PC-9 (cell line): ENCODE results near the gene USP13. TPM values are rescaled to one million over a fixed set of nuclear protein-coding genes. Genes with fewer than 3 reads are reported as not detected.

Source experiments
- BruUV-seq: library from RNA; stranded (reverse); fragments of 400-500 nt; replicated peaks from 2 replicates; lab custom pipeline; 2021; lab: Mats Ljungman, UMichigan
- CTCF ChIA-PET: fragments of 300-600 bp; sonication (Branson Sonifier 250); formaldehyde crosslinking; loops from one replicate; lab custom pipeline; 2022; ENCODE audit warnings: antibody characterized with exemption; lab: Charles Lee
- POLR2A ChIA-PET: fragments of 300-600 bp; sonication (Branson Sonifier 250); formaldehyde crosslinking; loops from one replicate; lab custom pipeline; 2022; ENCODE audit warnings: antibody characterized with exemption; ENCODE audit not compliant: unreplicated experiment; lab: Charles Lee
- DNase-seq, 2 experiments: peaks; one replicate each; pipeline versions ENCODE4 v3.0.0 to v3.0.0-alpha.2; 2015 to 2022; ENCODE audit warnings: mixed read lengths in 1 of 2
- H2AFZ ChIP-seq: fragments of 200-600 bp; sonication (generic); 2 replicates; pipeline ENCODE4 v1.8.1; 2017; ENCODE audit warnings: antibody characterized with exemption
- H3F3A ChIP-seq: fragments of 200-600 bp; sonication (generic); 2 replicates; pipeline ENCODE4 v1.8.1; 2017; ENCODE audit warnings: antibody characterized with exemption, mild to moderate bottlenecking, low read depth; ENCODE audit not compliant: insufficient read depth
- H3K27ac ChIP-seq: fragments of 200-600 bp; sonication (generic); 2 replicates; pipeline ENCODE4 v1.6.1; 2016; ENCODE audit warnings: mixed run types
- H3K27me3 ChIP-seq: fragments of 200-600 bp; sonication (generic); 2 replicates; pipeline ENCODE4 v1.6.1; 2016; ENCODE audit warnings: low read depth, mixed run types; ENCODE audit not compliant: insufficient read depth
- H3K36me3 ChIP-seq: fragments of 200-600 bp; sonication (generic); 2 replicates; pipeline ENCODE4 v1.6.1; 2016; ENCODE audit warnings: low read depth, mixed run types
- H3K4me1 ChIP-seq: fragments of 200-600 bp; sonication (generic); replicated peaks from 2 replicates; pipeline ENCODE4 v1.6.1; 2016; ENCODE audit warnings: mixed run types; ENCODE audit not compliant: insufficient read depth
- H3K4me2 ChIP-seq: fragments of 200-600 bp; sonication (generic); 2 replicates; pipeline ENCODE4 v1.6.1; 2017; ENCODE audit warnings: mixed run types
- H3K4me3 ChIP-seq: fragments of 200-600 bp; sonication (generic); 2 replicates; pipeline ENCODE4 v1.6.1; 2016; ENCODE audit warnings: mixed run types
- H3K79me2 ChIP-seq: fragments of 200-600 bp; sonication (generic); 2 replicates; pipeline ENCODE4 v1.6.1; 2017; ENCODE audit warnings: low read depth, mixed run types
- H3K9me2 ChIP-seq: fragments of 200-600 bp; sonication (generic); 2 replicates; pipeline ENCODE4 v1.8.1; 2017; ENCODE audit warnings: mild to moderate bottlenecking; ENCODE audit not compliant: insufficient read depth
- H3K9me3 ChIP-seq: fragments of 200-600 bp; sonication (generic); 2 replicates; pipeline ENCODE4 v1.8.1; 2016; ENCODE audit warnings: low read depth; ENCODE audit not compliant: insufficient read depth
- H4K20me1 ChIP-seq: fragments of 200-600 bp; sonication (generic); 2 replicates; pipeline ENCODE4 v1.8.1; 2017; ENCODE audit not compliant: insufficient read depth
- EZH2 ChIP-seq: fragments of 200-600 bp; sonication (generic); IDR thresholded peaks from 2 replicates; pipeline ENCODE4 v1.8.0; 2017; ENCODE audit warnings: antibody characterized with exemption, low read depth
- intact Hi-C: fragments of 100-400 bp; cut with micrococcal nuclease; formaldehyde crosslinking; loops from one replicate; pipeline ENCODE4 v1.10.0; 2022; ENCODE audit not compliant: unreplicated experiment
- total RNA-seq: library from RNA; stranded (reverse); gene quantifications from 2 replicates; pipeline ENCODE4 v1.2.3, GENCODE V29; 2021
- TF ChIP-seq, protein P1 (sequence below): fragments of 200-600 bp; sonication (generic); conservative IDR thresholded peaks from 2 replicates; pipeline ENCODE4 v1.6.1; 2017; ENCODE audit warnings: mixed run types, antibody characterized with exemption, mild to moderate bottlenecking, moderate library complexity

The USP13 gene
- total RNA-seq, 1 experiment from 2014 or later = 24.7 TPM

DNA sequence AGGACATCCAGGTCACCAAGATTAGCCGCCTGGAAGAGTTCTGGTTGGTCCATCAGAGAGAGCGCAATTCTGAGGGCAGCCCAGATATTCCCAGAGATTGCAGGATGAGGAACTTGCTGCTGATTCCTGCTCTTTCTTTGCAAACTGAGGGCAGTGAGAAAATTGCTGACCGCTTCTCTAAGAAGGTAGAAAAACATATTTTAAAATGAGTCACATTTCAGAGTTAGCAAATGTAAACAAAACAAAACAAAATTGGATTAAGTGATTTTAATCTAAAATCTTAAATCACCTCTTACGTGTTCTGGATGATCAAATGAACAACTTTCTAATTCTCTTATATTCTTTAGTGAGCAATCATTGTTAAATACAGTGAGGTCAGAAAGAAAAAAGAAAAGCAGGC lies 149.0 kb downstream of the USP13 start:
- intact Hi-C loops = no loop called here
- Histone ChIP-seq H3K4me2 (no peak overlapping the region), H3K27ac (no peak overlapping the region), H3K4me1 (no peaks in the 10 kb centered on the region), H4K20me1 (no peaks in the 10 kb centered on the region), H3K27me3 (no peaks in the 10 kb centered on the region), H3K36me3 (no peaks in the 10 kb centered on the region), H3K4me3 (no peak overlapping the region), H3K79me2 (no peaks in the 10 kb centered on the region), H2AFZ (no peak overlapping the region), H3F3A (no peaks in the 10 kb centered on the region), H3K9me2 (no peaks in the 10 kb centered on the region), H3K9me3 (no peaks in the 10 kb centered on the region)
- ChIA-PET CTCF (no interaction called here), POLR2A (no interaction called here)
- no peak for DNase-seq
- no peak for TF ChIP-seq EZH2
- TF ChIP-seq, protein P1, sequence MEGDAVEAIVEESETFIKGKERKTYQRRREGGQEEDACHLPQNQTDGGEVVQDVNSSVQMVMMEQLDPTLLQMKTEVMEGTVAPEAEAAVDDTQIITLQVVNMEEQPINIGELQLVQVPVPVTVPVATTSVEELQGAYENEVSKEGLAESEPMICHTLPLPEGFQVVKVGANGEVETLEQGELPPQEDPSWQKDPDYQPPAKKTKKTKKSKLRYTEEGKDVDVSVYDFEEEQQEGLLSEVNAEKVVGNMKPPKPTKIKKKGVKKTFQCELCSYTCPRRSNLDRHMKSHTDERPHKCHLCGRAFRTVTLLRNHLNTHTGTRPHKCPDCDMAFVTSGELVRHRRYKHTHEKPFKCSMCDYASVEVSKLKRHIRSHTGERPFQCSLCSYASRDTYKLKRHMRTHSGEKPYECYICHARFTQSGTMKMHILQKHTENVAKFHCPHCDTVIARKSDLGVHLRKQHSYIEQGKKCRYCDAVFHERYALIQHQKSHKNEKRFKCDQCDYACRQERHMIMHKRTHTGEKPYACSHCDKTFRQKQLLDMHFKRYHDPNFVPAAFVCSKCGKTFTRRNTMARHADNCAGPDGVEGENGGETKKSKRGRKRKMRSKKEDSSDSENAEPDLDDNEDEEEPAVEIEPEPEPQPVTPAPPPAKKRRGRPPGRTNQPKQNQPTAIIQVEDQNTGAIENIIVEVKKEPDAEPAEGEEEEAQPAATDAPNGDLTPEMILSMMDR = no peak
- no TSS peak for BruUV-seq

DNA sequence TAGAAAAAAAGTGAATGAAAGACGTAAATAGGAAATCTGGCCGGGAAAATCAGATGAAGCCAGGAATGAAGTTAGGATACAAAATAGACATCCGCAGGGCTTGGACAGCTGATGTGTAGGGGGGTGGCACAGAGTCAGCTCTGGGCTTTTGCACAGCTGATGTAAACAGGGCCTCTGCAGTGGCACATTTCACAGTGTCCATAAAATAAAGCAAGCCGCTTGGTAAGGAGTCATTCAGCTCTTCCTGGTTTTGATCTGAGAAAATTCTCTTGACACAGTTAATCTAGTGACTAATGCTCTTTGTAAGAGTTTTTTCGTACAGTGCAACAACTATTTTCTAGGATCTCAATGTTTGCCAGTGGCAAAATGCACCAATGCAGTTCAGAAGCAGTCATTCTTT lies 153.3 kb downstream of the USP13 start:
- no peak for DNase-seq
- no peaks in the 10 kb centered on the region for H3K27me3 ChIP-seq
- TF ChIP-seq, protein P1 = no peak
- no peak for TF ChIP-seq EZH2
- intact Hi-C loops = no loop called here
- no peaks in the 10 kb centered on the region for H3K4me1 ChIP-seq
- no peak overlapping the region for H3K4me2 ChIP-seq
- no peaks in the 10 kb centered on the region for H3F3A ChIP-seq
- ChIA-PET POLR2A (no interaction called here), CTCF (no interaction called here)
- H3K9me3 ChIP-seq = no peaks in the 10 kb centered on the region
- H2AFZ ChIP-seq = no peak overlapping the region
- H3K79me2 ChIP-seq = no peaks in the 10 kb centered on the region
- no peaks in the 10 kb centered on the region for H3K9me2 ChIP-seq
- H3K36me3 ChIP-seq = no peaks in the 10 kb centered on the region
- no TSS peak for BruUV-seq
- H3K4me3 ChIP-seq = no peak overlapping the region
- no peaks in the 10 kb centered on the region for H4K20me1 ChIP-seq
- no peak overlapping the region for H3K27ac ChIP-seq

DNA sequence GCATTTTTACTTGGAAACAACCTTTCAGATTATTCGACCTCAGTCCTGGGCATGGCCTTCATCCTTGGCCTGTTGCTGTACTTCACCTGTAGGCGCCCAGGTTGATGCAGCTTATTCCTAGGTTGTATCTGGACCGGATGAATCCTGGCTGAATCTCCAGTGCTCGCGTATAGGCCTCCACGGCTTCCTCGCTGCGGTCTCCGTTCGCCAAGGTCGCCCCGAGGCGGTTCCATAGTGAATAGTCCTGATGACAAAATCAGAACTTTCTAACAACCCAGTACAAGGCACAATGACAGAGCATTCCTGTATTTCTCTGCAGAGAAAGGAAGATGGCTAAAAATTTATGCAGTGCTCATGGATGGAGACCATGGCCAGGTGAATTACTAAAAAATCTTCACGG lies 154.7 kb downstream of the USP13 start:
- no peak for TF ChIP-seq EZH2
- TF ChIP-seq, protein P1 = no peak
- Histone ChIP-seq H2AFZ (no peak overlapping the region), H3K4me1 (no peaks in the 10 kb centered on the region), H3F3A (no peaks in the 10 kb centered on the region), H3K9me2 (no peaks in the 10 kb centered on the region), H4K20me1 (no peaks in the 10 kb centered on the region), H3K27me3 (no peaks in the 10 kb centered on the region), H3K27ac (no peak overlapping the region), H3K4me3 (no peak overlapping the region), H3K36me3 (no peaks in the 10 kb centered on the region), H3K79me2 (no peaks in the 10 kb centered on the region), H3K4me2 (no peak overlapping the region), H3K9me3 (no peaks in the 10 kb centered on the region)
- intact Hi-C loops = no loop called here
- no TSS peak for BruUV-seq
- ChIA-PET CTCF (no interaction called here), POLR2A (no interaction called here)
- no peak for DNase-seq
